Amniotic stem cell (primary cell): ENCODE measurements around the gene RPS6KC1.
"Not testable (repeated sequence)": the region's sequence is repeated elsewhere in the genome, so short reads cannot be mapped to it uniquely, and the experiment has no call there.

ENCODE experiments used
- DNase-seq: peaks from one replicate; lab custom pipeline; 2025; lab: John Stamatoyannopoulos, UW

The RPS6KC1 gene

DNA sequence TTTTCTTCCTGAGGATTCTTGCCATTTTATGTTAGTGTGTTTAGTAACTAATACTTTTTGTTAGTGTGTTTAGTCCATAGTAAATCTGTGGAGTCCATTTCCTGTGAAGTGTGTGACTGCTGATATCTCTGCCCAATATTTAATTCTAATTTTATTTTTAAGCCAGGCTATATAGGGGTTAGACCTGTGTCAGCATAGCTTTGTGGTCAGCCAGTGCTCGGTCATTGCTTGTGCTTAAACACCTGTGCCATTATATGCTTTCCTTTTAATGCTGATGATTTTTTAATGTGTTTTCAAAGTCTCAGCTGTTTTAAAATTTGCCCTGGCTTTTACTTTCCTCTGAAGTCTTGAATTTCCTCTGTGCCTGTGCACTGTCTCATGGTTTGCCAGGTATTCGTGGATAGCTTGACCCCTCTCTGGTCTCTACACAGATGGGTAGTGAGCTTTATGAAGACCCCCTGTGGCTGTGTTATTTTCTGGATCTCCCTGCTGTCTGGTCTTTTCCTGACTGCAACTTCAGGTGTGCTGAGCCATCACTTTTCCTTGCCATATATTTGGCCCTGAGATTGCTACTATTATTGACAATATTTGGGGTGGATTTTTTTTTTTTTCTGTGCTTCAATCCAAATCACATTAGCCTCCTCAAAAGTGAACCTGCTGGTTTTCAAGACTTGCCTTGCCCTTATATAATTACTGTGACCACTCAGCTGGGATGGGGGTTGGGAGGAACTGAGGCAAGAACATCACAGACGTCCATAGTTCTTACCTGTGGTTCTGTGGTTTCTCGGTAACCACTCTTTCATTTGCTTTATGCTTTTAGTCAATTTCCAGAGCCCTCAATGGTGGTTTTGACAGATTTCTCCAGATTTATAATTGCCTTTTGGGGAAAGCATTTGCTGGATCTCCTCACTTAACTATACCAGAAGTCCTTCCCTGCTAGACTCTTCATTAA, 59.6 kb downstream of the RPS6KC1 start:
- no peak for DNase-seq

DNA sequence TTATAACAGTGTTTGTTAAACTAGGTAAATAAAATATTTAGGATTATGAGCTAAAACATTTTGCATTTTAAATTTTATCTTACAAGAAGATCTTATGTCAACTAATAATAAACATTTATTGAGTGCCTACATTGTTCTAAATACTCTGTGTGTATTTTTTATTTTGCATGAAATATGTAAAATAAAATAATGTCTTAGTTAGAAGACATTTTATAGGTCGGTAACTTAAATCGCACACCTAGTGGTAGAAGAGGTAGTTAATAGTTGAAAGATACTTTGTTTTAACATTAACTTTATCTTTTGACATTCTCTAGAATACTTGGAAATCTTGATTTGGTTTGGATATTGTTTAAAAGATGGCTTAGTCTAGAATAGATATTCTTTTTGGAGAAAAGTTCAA, 60.5 kb downstream of the RPS6KC1 start:
- no peak for DNase-seq

DNA sequence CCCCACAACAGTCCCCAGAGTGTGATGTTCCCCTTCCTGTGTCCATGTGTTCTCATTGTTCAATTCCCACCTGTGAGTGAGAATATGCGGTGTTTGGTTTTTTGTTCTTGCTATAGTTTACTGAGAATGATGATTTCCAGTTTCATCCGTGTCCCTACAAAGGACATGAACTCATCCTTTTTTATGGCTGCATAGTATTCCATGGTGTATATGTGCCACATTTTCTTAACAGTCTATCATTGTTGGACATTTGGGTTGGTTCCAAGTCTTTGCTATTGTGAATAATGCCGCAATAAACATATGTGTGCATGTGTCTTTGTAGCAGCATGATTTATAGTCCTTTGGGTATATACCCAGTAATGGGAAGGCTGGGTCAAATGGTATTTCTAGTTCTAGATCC, 61.7 kb downstream of the RPS6KC1 start:
- not testable (repeated sequence) for DNase-seq

DNA sequence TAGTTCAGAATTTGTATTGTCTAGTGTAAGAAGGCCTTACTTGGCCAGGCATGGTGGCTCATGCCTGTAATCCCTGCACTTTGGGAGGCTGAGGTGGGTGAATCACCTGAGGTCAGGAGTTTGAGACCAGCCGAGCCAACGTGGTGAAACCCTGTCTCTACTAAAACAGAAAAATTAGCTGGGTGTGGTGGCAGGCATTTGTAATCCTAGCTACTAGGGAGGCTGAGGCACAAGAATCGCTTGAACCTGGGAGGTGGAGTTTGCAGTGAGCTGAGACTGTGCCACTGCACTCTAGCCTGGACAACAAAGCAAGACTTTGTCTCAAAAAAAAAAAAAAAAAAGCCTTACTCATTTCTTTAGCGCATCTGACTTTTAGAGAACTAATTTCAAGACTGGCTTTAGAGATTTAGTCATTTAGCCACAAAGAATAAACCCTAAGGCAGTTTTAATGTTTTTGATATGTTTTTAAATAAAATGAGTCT, 66.7 kb downstream of the RPS6KC1 start:
- DNase-seq: not testable (repeated sequence)

DNA sequence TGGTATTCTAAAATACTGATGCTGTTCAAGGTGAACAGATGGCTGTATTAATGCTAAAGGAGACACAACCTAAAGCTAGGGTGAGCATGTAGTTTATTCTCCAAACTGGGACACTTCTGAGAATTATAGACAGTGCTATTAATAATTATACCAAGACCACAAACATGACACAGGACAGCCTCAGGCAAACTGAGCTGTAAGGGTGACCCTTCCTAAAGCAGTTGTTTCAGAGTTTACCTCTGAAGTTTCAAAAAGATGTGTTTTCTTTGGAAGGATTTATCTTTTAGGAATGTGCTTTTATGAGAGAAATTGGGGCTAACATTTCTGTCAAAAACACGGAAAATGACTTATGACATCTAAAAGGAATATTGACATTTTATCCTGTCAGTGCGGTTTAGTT, 68.8 kb downstream of the RPS6KC1 start:
- DNase-seq: no peak

DNA sequence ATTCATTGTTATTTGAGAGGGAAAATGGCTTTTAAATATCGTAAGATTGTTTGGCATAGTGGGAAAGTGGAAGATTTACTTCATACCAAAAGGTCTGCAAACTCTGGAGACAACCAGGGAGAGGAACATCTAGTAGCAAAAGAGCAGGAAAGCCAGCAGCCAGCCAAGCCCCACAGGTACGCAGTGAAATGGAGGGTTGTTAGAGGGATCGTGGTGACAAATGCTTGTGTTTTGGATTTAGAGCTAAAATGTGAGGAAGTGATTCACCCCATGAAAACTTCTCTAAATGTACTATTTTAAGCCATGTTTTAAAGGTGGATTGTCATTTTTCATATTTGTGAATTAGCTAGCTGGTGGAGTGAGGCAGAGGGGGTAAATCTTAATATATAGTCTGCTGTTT, 69.3 kb downstream of the RPS6KC1 start:
- DNase-seq: no peak

DNA sequence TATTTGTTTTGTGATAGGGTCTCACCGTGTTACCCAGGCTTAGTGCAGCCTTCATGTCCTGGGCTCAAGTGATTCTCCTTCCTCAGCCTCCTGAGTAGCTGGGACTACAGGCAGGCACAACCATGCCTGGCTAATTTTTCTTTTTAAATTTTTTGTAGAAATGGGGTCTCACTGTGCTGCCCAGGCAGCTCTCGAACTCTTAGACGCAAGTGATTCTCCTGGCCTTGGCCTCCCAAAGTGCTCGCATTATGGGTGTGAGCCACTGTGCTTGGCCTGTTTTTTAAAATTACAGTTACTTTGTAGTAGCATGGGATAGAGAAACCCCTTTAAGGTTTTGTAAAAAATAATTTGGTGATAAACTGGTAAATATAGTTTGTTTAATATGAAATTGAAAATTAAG, 69.9 kb downstream of the RPS6KC1 start:
- no peak for DNase-seq

DNA sequence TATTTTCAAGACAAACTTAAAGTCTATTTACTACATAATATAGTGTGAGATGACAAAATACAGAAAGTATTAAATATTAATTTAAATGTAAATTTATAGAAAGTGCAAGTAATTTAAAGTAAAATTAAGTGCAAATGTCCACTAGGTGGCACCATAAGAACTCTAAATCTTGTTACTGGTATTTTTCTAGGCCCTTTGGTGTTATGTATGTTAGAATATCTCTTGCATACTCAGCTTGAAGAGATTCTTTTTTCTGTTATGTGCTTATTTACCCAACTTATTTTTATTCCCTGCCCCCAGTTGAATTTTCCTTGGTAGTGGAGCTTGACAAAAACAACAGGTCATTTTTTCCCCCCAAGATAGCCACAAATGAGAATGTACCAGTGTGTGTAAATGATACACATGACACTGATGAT, 71.5 kb downstream of the RPS6KC1 start:
- DNase-seq: peak; percentile 56

DNA sequence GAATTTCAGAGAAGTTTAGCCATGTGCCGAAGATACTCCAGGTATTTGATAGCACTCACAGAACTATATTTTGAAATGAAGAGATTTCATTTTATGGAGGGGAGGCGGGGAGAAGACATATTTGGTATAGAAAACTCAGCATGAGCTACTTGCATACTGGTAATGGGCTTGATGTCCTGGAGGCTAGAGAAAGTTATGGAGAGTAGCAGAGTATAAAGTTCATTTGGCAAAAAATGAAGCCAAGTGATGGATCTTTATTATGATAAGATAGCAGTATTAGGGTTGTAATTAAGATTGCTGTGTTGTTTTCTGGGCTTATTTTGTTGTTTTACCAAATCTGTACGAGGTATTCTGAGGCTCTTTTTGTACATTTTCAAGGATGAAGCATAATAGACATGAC, 72.0 kb downstream of the RPS6KC1 start:
- no peak for DNase-seq

DNA sequence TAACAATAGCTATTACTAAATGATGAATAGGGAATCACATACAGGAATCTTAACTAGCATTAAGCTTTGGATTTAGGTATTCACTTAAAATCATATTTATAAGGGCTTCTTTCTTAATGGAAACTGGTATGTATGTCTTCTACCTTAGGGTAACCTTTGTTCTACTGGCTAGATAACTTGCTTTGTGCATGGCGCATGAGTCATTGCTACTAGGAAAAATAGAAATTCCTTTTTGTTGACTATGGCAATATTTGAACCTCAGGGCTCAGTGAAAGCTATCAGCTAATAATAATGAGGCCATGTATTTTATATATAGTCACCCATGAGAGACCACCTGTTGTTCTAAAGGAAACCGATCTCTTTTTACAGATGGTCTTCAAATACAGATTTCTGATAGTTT, 72.5 kb downstream of the RPS6KC1 start:
- DNase-seq: no peak

DNA sequence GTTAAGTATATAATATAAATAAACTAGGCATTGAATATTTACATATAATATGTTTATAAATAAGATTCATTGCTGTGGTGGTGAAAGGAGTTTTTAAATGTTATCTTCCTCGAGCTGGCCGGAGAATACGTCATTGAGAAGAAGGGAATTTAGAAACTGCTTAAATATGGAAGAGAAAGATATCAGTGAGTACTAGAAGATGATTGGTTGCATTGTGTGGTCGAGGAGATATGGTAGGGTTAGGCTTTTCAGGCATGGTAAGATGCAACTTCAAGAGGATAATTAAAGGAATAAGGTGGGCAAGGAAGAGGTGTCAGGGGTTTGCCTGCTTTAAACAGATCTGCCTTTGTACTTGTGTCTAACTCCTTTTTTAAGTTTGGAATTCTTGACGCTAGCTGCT, 73.5 kb downstream of the RPS6KC1 start:
- no peak for DNase-seq

DNA sequence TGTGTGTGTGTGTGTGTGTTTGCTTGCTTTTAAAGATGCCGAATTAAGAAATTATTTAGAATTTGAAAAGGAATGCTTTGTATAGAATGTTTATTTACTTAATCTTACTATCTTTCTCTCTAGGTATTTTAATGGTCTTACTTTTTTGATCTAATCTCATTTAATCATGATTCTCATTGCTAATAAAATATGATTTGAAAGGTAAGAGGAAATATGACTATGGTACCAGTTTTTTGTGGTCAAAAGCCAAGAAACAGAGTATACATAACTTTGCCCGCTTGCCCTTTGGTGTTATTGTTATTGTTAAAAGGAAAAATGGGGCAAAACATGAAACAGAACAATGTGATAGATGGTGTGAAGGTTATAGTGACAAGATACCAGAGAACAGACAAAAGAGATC, 74.6 kb downstream of the RPS6KC1 start:
- DNase-seq: no peak

DNA sequence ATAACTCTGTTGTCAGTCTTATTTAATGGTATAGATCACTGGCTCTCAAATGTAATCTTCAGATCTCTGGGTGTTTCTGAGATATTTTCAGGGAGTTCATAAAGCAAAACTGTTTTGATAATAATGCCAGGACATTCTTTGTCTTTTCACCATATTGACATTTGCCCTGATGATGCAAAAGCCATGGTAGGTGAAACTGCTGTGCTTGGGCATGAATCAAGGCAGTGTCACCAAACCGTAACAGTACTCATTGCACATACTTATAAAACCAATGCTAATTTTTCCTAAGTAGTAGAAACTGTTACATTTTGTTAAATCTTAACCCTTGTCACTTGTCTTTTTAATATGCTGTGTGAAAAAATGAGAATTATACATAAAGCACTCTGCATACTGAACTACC, 76.0 kb downstream of the RPS6KC1 start:
- no peak for DNase-seq

DNA sequence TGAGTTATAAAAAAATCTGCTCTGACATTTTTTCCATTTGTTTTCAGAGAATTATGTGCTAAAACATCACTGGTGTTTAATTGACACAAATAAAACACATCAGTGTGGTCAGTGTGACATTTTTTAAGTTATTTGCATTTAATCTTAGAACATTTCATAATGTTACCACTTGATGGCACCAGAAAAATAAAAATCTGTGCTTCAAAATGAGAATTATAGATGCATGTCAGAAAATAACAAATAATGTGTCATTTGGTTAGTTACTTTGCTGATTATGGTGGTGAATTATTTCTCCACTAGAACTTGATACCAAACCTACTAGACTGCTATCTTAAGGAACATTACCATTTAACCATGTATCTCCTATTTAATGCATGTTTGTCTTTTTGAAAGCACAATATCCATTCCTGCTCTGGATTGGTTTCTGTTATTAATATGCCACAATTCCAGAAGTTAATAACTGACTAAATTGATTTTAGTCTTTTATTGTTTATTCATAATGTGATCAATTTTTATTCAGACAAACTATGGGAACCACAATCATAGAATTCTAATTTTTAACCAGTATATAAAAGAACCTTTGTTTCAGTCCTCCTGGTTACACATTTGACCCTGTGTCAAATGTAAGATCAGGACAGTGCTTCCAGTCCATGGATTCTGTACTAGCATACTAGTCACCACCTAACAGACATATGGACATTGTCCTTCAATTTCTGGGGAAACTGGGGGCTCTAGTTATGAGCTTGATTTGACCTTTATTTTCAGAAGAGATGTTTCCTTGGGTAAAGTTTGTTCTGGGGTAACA, 81.0 kb downstream of the RPS6KC1 start:
- DNase-seq: no peak

DNA sequence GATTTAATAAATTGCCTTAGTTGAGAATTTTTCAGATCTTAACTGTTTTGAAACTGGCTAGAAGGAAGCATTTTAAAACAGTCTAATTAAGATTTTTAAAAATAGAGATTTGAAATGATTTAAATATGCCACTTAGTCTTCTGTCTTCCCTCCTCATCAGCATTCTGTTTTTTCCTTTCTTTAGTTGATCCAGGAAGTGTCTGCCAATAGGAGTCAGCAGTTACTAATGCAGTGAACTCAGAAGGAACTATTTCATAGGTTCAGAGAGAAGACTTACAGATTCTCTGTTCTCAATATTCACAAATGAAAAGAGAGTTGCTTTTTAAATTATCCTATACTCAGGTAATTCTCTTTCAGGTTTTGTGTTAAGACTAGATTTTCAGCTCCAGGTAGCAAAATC, 84.5 kb downstream of the RPS6KC1 start:
- no peak for DNase-seq

DNA sequence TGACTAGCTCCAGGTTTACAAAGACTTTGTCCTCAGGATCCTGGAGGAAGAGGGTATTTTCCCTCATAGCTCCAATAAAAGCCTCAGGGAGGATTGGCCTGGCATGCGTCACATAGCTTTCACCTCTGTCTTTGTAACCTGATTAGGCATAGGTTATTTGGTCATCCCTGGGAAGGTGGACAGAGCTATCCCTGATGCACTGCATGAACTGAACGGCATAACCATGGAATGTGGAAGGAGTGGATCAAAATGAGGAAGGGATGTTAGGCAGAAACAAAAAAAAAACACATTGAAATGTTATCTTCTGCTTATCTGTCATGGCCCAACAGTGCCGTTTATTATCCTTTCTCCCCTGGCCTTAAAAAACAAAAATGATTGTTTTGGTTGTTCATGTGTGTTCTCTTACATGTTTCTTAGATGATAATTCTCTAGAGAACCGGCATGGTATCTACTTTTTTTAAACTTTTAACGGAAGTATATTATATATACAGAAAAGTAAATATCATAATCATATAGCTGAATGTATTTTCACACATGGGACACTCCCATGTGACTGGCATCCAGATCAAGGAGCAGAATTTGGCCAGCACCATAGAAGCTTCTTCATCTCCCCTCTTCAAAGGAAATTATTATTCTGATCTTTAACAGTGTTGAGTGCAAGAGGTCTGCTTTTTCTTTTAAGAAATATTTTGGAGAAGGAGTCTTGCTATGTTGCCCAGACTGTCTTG, 85.3 kb downstream of the RPS6KC1 start:
- no peak for DNase-seq

DNA sequence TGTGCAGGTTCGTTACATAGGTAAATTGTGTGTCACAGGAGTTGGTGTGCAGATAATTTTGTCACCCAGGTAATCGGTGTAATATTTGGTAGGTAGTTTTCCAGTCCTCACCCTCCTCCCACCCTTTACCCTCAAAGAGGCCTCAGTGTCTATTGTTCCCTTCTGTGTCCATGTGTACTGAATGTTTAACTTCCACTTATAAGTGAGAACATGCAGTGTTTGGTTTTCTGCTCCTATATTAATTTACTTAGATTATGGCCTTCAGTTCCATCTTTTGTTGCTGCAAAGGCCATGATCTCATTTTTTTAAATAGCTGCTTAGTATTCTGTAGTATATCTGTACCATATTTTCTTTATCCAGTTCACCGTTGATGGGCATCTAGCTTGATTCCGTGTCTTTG, 87.3 kb downstream of the RPS6KC1 start:
- DNase-seq: no peak

DNA sequence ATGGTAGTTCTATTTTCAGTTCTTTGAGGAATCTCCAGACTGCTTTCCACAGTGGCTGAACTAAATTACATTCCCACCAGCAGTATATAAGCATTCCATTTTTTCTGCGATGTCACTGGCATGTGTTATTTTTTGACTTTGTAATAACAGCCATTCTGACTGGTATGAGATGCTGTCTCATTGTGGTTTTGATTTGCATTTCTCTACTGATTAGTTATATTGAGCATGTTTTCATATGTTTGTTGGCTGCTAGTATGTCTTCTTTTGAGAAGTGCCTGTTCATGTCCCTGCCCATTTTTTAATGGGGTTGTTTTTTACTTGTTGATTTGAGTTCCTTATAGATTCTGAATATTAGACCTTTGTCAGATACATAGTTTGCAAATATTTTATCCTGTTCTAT, 87.9 kb downstream of the RPS6KC1 start:
- DNase-seq: no peak

DNA sequence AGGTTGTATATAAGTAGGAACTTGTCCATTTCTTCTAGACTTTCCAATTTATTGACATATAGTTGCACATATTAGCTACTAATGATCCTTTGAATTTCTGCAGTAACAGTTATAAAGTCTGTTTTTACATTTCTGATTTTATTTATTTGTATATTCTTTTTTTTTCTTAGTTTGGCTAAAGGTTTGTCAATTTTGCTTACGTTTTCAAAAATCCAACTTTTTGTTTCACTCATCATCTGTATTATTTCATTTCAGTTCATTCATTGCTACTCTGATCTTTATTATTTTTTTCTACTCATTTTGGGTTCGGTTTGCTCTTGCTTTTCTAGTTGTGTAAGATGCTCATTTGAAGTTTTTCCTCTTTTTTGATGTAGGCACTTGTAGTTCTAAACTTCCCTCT, 97.9 kb downstream of the RPS6KC1 start:
- no peak for DNase-seq

DNA sequence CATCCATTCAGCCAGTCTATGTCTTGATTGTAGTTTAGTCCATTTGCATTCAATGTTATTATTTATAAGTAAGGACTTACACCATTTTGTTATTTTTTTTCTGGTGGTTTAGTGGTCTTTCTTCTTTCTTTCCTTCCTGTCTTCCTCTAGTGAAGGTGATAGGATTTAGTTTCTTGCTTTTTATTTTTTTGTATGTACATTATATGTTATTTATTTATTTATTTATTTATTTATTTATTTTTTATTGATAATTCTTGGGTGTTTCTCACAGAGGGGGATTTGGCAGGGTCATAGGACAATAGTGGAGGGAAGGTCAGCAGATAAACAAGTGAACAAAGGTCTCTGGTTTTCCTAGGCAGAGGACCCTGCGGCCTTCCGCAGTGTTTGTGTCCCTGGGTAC, 99.0 kb downstream of the RPS6KC1 start:
- not testable (repeated sequence) for DNase-seq

DNA sequence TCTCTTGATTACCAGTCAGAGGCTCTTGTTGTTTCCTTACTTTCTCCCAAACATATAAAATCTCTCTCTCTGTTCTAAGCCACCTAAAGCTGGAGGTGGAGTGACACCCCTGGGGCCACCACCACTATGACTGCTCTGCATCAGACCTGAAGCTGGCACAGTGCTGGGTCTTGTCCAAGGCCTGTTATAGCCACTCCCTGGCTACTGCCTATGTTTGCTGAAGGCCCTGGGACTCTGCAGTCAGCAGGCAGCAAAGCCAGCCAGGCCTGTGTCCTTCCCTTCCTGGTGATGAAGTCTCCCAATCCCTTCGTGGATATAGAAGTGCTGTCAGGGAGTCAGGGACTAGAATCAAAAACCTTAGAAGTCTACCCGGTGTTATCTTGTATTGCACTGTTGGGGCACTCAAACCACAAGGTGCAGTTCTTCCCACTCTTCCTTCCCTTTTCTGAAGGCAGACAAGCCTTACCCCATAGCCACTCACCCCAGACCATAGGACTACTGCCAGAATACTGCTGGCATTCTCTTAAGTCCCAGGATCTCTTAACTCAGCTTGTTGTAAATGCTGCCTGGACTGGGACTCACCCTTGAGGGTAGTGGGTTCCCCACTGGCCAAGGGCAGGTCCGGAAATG, 103.1 kb downstream of the RPS6KC1 start:
- no peak for DNase-seq

DNA sequence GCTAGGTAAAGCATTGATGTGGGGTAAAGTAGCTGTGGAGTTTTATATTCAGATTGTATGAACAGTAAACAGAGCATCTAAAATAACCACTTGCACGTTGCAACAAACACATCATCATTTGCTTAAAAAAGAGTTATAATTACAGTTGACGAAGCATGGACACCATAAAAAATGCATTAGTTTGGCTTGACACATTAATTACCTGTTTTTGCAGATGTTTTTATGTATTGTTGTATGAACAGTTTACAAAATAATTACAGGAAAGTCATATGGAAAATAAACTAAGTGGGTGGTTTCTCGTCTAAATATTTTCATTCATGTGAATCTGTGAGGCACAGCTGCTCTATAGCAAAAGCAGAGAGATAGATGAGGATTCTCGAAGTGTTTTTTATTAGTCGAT, 108.3 kb downstream of the RPS6KC1 start:
- DNase-seq: no peak
